HFFc6 (cell line): ENCODE results near the gene KCND3. TPM values are rescaled to one million over a fixed set of nuclear protein-coding genes. Genes with fewer than 3 reads are reported as not detected.

ENCODE experiments used
- DNase-seq: peaks from one replicate; pipeline ENCODE4 v3.0.0-alpha.2; 2018
- H3K27ac Mint-ChIP-seq: 2 replicates; pipeline ENCODE4 v1.8.0; 2020; ENCODE audit warnings: mild to moderate bottlenecking, mixed read lengths
- H3K27me3 Mint-ChIP-seq: 2 replicates; pipeline ENCODE4 v1.8.0; 2021; ENCODE audit warnings: mild to moderate bottlenecking, moderate library complexity, mixed read lengths; ENCODE audit not compliant: insufficient read depth
- H3K36me3 Mint-ChIP-seq: 2 replicates; pipeline ENCODE4 v1.8.0; 2021; ENCODE audit warnings: low read depth, mixed read lengths
- H3K4me1 Mint-ChIP-seq: 2 replicates; pipeline ENCODE4 v1.8.0; 2020; ENCODE audit warnings: low read depth, mixed read lengths
- H3K4me3 Mint-ChIP-seq: 2 replicates; pipeline ENCODE4 v1.8.0; 2020; ENCODE audit warnings: mild to moderate bottlenecking, moderate library complexity, mixed read lengths
- H3K9me3 Mint-ChIP-seq: 2 replicates; pipeline ENCODE4 v1.8.0; 2020; ENCODE audit warnings: mild to moderate bottlenecking, mixed read lengths
- CTCF ChIP-seq: fragments of 200-600 bp; sonication (generic); IDR thresholded peaks from 2 replicates; pipeline ENCODE4 v1.5.0; 2021; ENCODE audit warnings: antibody characterized with exemption, mild to moderate bottlenecking
- total RNA-seq, 6 experiments: library from RNA; stranded (reverse); fragmentation: NEBNext Ultra II Directional; extraction: Animal tissue kit (Norgen Biotek cat#: 25700); gene quantifications; 2 replicates in 1 of 6; 3 replicates in 5 of 6; pipeline ENCODE4 v1.2.3, GENCODE V29; 2021

KCND3 gene
- total RNA-seq, 6 experiments from 2014 or later, result 0.09 to 0.47 (median 0.12) TPM

- no peaks in the 10 kb centered on the region for H3K4me1 Mint-ChIP-seq
- TF ChIP-seq CTCF, result no peak
- H3K27ac Mint-ChIP-seq, result no peak overlapping the region
- H3K36me3 Mint-ChIP-seq, result no peaks in the 10 kb centered on the region
- H3K27me3 Mint-ChIP-seq, result peaks cover 8% of the 10 kb centered on the region
- no peak for DNase-seq
- H3K4me3 Mint-ChIP-seq, result no peak overlapping the region
- no peaks in the 10 kb centered on the region for H3K9me3 Mint-ChIP-seq
Measured at GRCh38 chr1:111832521-111833155, 156.8 kb downstream of the KCND3 start.

DNA sequence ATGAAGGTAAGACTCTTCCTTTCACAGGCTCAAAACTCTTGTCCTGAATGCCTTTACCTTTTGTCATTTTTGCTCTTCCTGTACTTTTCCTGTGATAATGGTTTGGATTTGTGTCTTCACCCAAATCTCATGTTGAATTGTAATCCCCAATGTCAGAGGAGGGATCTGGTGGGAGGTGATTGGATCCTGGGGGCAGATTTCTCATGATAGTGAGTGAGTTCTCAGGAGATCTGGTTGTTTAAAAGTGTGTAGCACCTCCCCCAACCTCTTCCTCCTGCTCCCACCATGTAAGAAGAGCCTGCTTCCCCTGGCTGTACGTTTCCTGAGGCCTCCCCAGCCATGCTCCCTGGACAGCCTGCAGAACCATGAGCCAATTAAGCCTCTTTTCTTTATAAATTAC is 158.3 kb downstream of the KCND3 start:
- no peak overlapping the region for H3K27ac Mint-ChIP-seq
- H3K36me3 Mint-ChIP-seq, result no peaks in the 10 kb centered on the region
- H3K4me3 Mint-ChIP-seq, result no peak overlapping the region
- DNase-seq, result no peak
- TF ChIP-seq CTCF, result no peak
- no peaks in the 10 kb centered on the region for H3K4me1 Mint-ChIP-seq
- peaks cover 9% of the 10 kb centered on the region for H3K27me3 Mint-ChIP-seq
- no peaks in the 10 kb centered on the region for H3K9me3 Mint-ChIP-seq

- no peak overlapping the region for H3K27ac Mint-ChIP-seq
- H3K36me3 Mint-ChIP-seq, result no peaks in the 10 kb centered on the region
- DNase-seq, result no peak
- H3K27me3 Mint-ChIP-seq, result peaks cover 17% of the 10 kb centered on the region
- H3K9me3 Mint-ChIP-seq, result no peaks in the 10 kb centered on the region
- no peaks in the 10 kb centered on the region for H3K4me1 Mint-ChIP-seq
- TF ChIP-seq CTCF, result no peak
- H3K4me3 Mint-ChIP-seq, result no peak overlapping the region
Measured at GRCh38 chr1:111827946-111828345, 161.5 kb downstream of the KCND3 start.

DNA sequence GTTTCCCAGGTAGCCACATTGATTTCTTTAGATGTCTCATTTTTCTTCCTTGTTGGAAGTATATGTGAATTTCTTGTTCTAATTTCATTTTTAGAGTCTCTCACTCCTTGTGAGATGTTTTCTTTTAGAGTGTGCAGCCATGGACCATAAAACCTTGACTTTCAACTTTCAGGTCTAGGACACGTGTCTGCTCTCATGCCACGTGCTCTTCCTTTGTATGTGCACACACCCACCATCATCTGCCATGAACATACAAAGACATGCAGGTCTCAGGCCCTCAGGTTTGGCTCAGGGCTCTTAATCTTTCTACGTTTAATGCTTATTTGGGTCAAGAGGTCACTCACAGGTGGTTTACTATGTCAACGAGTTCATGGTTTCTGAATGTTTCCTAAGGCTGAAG is 163.2 kb downstream of the KCND3 start:
- no peak overlapping the region for H3K4me3 Mint-ChIP-seq
- peaks cover 15% of the 10 kb centered on the region for H3K27me3 Mint-ChIP-seq
- no peaks in the 10 kb centered on the region for H3K36me3 Mint-ChIP-seq
- H3K27ac Mint-ChIP-seq, result no peak overlapping the region
- no peaks in the 10 kb centered on the region for H3K4me1 Mint-ChIP-seq
- TF ChIP-seq CTCF, result no peak
- DNase-seq, result no peak
- no peaks in the 10 kb centered on the region for H3K9me3 Mint-ChIP-seq

DNA sequence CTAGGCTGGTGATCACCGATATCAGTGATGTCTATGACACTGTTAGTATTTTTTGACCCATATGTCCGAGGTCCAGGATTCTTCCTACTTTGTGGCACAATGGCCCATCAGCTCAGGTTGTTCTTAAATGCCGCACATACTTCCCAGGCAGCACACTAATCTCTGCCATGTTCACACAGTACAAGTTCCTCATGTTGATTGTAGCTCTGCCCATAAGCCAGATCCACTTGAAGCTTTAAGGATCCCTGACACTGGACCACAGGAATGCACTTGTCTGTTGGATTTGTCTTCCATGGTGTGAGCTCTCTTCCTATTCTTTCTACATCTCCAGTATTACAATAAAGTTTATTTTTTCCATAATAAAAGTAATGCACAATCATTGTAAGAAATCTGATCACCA is 164.3 kb downstream of the KCND3 start:
- Mint-ChIP-seq H3K27ac (no peak overlapping the region), H3K36me3 (no peaks in the 10 kb centered on the region), H3K27me3 (peaks cover 18% of the 10 kb centered on the region), H3K9me3 (no peaks in the 10 kb centered on the region), H3K4me3 (no peak overlapping the region), H3K4me1 (no peaks in the 10 kb centered on the region)
- TF ChIP-seq CTCF, result no peak
- DNase-seq, result no peak

- Mint-ChIP-seq H3K9me3 (no peaks in the 10 kb centered on the region), H3K27me3 (peaks cover 30% of the 10 kb centered on the region), H3K4me3 (no peak overlapping the region), H3K27ac (no peak overlapping the region), H3K36me3 (no peaks in the 10 kb centered on the region), H3K4me1 (no peaks in the 10 kb centered on the region)
- no peak for TF ChIP-seq CTCF
- no peak for DNase-seq
Measured at GRCh38 chr1:111822138-111822537, 167.3 kb downstream of the KCND3 start.
